Caco-2 (cell line): ENCODE results near the gene ADARB1. TPM values are rescaled to one million over a fixed set of nuclear protein-coding genes. Genes with fewer than 3 reads are reported as not detected.
A peak's percentile ranks its signal among the peaks of the same experiment; 100 is the strongest.

ENCODE experiments used
- BruUV-seq: library from RNA; stranded (reverse); fragments of 400-500 nt; replicated peaks from 2 replicates; lab custom pipeline; 2021; lab: Mats Ljungman, UMichigan
- CTCF ChIA-PET: fragments of 300-600 bp; sonication (Branson Sonifier 250); formaldehyde crosslinking; loops from one replicate; lab custom pipeline; 2022; ENCODE audit warnings: antibody characterized with exemption; lab: Charles Lee
- POLR2A ChIA-PET: fragments of 300-600 bp; sonication (Branson Sonifier 250); formaldehyde crosslinking; loops from one replicate; lab custom pipeline; 2022; ENCODE audit warnings: antibody characterized with exemption; lab: Charles Lee
- DNase-seq, 2 experiments: peaks; one replicate each; pipeline versions ENCODE4 v3.0.0 to v3.0.0-alpha.2; 2020 to 2022
- H3K27me3 ChIP-seq: replicated peaks from 2 replicates; pipeline ENCODE4 v1.6.0; 2011; ENCODE audit warnings: low read length; ENCODE audit not compliant: control insufficient read depth, insufficient read depth
- H3K36me3 ChIP-seq: 2 replicates; pipeline ENCODE4 v1.5.1; 2011; ENCODE audit warnings: low read length; ENCODE audit not compliant: control insufficient read depth, insufficient read depth
- H3K4me1 ChIP-seq: fragments of 250-450 bp; sonication (Bioruptor Pico); 2 replicates; pipeline ENCODE4 v1.5.1; 2020; ENCODE audit warnings: mild to moderate bottlenecking
- H3K4me3 ChIP-seq: 2 replicates; pipeline ENCODE4 v1.5.1; 2011; ENCODE audit warnings: low read depth, mild to moderate bottlenecking, control low read depth, low read length
- H3K9me3 ChIP-seq: fragments of 250-450 bp; sonication (Bioruptor Pico); 2 replicates; pipeline ENCODE4 v1.5.1; 2020; ENCODE audit warnings: mild to moderate bottlenecking, moderate library complexity
- H3K27ac Mint-ChIP-seq: one replicate; pipeline ENCODE4 v1.8.0; 2022; ENCODE audit warnings: mixed read lengths; ENCODE audit not compliant: unreplicated experiment
- H3K27me3 Mint-ChIP-seq: one replicate; pipeline ENCODE4 v1.8.0; 2022; ENCODE audit warnings: mixed read lengths; ENCODE audit not compliant: insufficient read depth, unreplicated experiment
- H3K36me3 Mint-ChIP-seq: one replicate; pipeline ENCODE4 v1.8.0; 2022; ENCODE audit warnings: mild to moderate bottlenecking, mixed read lengths; ENCODE audit not compliant: insufficient read depth, unreplicated experiment
- H3K4me1 Mint-ChIP-seq: one replicate; pipeline ENCODE4 v1.8.0; 2022; ENCODE audit warnings: low read depth, mixed read lengths; ENCODE audit not compliant: unreplicated experiment
- H3K4me3 Mint-ChIP-seq: one replicate; pipeline ENCODE4 v1.8.0; 2022; ENCODE audit warnings: mild to moderate bottlenecking, moderate library complexity, mixed read lengths; ENCODE audit not compliant: unreplicated experiment
- H3K9me3 Mint-ChIP-seq: one replicate; pipeline ENCODE4 v1.8.0; 2022; ENCODE audit warnings: mixed read lengths; ENCODE audit not compliant: unreplicated experiment
- CTCF ChIP-seq, 2 experiments: fragments of 200-600 bp in 1 of 2; IDR thresholded peaks; 1 replicate in 1 of 2; 2 replicates in 1 of 2; pipeline versions ENCODE4 v1.5.1 to v1.8.0; 2011 to 2022; ENCODE audit warnings: antibody characterized with exemption in 1 of 2, control low read depth in 1 of 2, inconsistent platforms in 1 of 2, low read depth in 1 of 2, low read length in 1 of 2, mild to moderate bottlenecking in 1 of 2, moderate library complexity in 1 of 2; ENCODE audit not compliant: insufficient read depth in 1 of 2, severe bottlenecking in 1 of 2, unreplicated experiment in 1 of 2
- intact Hi-C: fragments of 100-400 bp; cut with micrococcal nuclease; formaldehyde crosslinking; loops from one replicate; pipeline ENCODE4 v1.10.0; 2022; ENCODE audit not compliant: unreplicated experiment
- total RNA-seq: library from RNA; stranded (reverse); gene quantifications from 2 replicates; pipeline ENCODE4 v1.2.3, GENCODE V29; 2022

ADARB1 gene
- total RNA-seq, 1 experiment from 2014 or later = 25.4 TPM

GRCh38 chr21:45074818-45075595 lies 627 bp downstream of the ADARB1 start:
- Histone ChIP-seq H3K9me3 (no peaks in the 10 kb centered on the region), H3K27me3 (no peaks in the 10 kb centered on the region), H3K36me3 (no peaks in the 10 kb centered on the region), H3K4me3 (peak overlapping the region; percentile 80), H3K4me1 (peaks cover 13% of the 10 kb centered on the region)
- H3K9me3 Mint-ChIP-seq = no peaks in the 10 kb centered on the region
- TF ChIP-seq CTCF (IDR thresholded peaks at IDR 0.05; ENCODE audit: insufficient read depth in 1 of 2, low read depth in 1 of 2, low read length in 1 of 2, severe bottlenecking in 1 of 2, unreplicated experiment in 1 of 2) = no peak
- peak overlapping the region; percentile 63 for H3K27ac Mint-ChIP-seq
- CTCF ChIA-PET = interaction anchor here (0.5 to 2.4 kb wide), 3 partner anchors 63 to 125 kb away, joined by 4 to 18 read pairs (median 6); no protein-coding TSS in a partner anchor
- H3K4me1 Mint-ChIP-seq = peaks cover 17% of the 10 kb centered on the region
- peak overlapping the region; percentile 72 for H3K4me3 Mint-ChIP-seq
- peaks cover 3% of the 10 kb centered on the region for H3K27me3 Mint-ChIP-seq
- DNase-seq = peak; percentile 72 to 77
- H3K36me3 Mint-ChIP-seq = peaks cover 40% of the 10 kb centered on the region
- no TSS peak for BruUV-seq
- intact Hi-C loops = loop anchor here (5.0 kb wide), 1 partner anchor 62 kb away; no protein-coding TSS in a partner anchor
- POLR2A ChIA-PET = interaction anchor here (0.6 to 2.4 kb wide), 3 partner anchors 62 to 177 kb away, joined by 7 to 30 read pairs (median 9); no protein-coding TSS in a partner anchor

GRCh38 chr21:45075596-45076244 lies 1.3 kb downstream of the ADARB1 start:
- Histone ChIP-seq H3K36me3 (no peaks in the 10 kb centered on the region), H3K4me3 (peak overlapping the region; percentile 80), H3K4me1 (peaks cover 13% of the 10 kb centered on the region), H3K9me3 (no peaks in the 10 kb centered on the region), H3K27me3 (no peaks in the 10 kb centered on the region)
- no peaks in the 10 kb centered on the region for H3K9me3 Mint-ChIP-seq
- TSS peak; percentile 37 for BruUV-seq
- ChIA-PET POLR2A (interaction anchor here (0.5 to 1.1 kb wide), 2 partner anchors 63 to 386 kb away, joined by 3 to 4 read pairs; no protein-coding TSS in a partner anchor), CTCF (no interaction called here)
- intact Hi-C loops = loop anchor here (5.0 kb wide), 1 partner anchor 62 kb away; no protein-coding TSS in a partner anchor
- peaks cover 44% of the 10 kb centered on the region for H3K36me3 Mint-ChIP-seq
- peaks cover 3% of the 10 kb centered on the region for H3K27me3 Mint-ChIP-seq
- no peak for TF ChIP-seq CTCF (IDR thresholded peaks at IDR 0.05; ENCODE audit: insufficient read depth in 1 of 2, low read depth in 1 of 2, low read length in 1 of 2, severe bottlenecking in 1 of 2, unreplicated experiment in 1 of 2)
- H3K27ac Mint-ChIP-seq = peak overlapping the region; percentile 63
- no peak for DNase-seq
- H3K4me3 Mint-ChIP-seq = peak overlapping the region; percentile 72
- peaks cover 21% of the 10 kb centered on the region for H3K4me1 Mint-ChIP-seq

DNA sequence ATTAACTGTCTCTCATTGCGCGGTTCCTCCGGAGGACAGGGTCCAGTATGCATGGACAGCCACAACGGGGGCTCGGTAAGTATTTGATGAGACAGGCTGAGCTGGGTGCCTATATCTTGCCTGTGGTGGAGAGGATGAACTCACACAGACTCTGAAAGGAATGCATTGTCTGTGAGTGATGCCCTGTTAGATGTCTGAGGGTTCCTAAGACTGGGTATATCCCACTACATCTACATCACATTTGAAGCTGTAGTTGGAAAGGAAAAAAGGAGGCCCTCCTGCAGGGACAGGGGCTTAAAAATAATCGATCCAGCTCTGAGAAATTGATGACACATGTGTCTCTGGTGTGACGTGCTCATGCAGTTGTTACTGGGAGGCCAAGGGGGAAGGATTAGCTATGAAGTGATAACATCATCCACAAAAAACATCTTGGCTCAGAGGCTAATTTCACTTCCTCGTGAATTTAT lies 1.9 kb downstream of the ADARB1 start:
- no peak overlapping the region for H3K27ac Mint-ChIP-seq
- H3K4me1 Mint-ChIP-seq = peaks cover 21% of the 10 kb centered on the region
- peak overlapping the region; percentile 72 for H3K4me3 Mint-ChIP-seq
- ChIA-PET CTCF (no interaction called here), POLR2A (interaction anchor here (1.1 kb wide), 1 partner anchor 64 kb away, joined by 4 read pairs; no protein-coding TSS in a partner anchor)
- no TSS peak for BruUV-seq
- no peak for TF ChIP-seq CTCF (IDR thresholded peaks at IDR 0.05; ENCODE audit: insufficient read depth in 1 of 2, low read depth in 1 of 2, low read length in 1 of 2, severe bottlenecking in 1 of 2, unreplicated experiment in 1 of 2)
- Histone ChIP-seq H3K36me3 (no peaks in the 10 kb centered on the region), H3K27me3 (no peaks in the 10 kb centered on the region), H3K9me3 (no peaks in the 10 kb centered on the region), H3K4me3 (0 out of 2 replicates have a peak overlapping the region, but pooled peaks have one; percentile 9), H3K4me1 (peaks cover 13% of the 10 kb centered on the region)
- no peak for DNase-seq
- peaks cover 44% of the 10 kb centered on the region for H3K36me3 Mint-ChIP-seq
- peaks cover 3% of the 10 kb centered on the region for H3K27me3 Mint-ChIP-seq
- intact Hi-C loops = loop anchor here (5.0 kb wide), 1 partner anchor 61 kb away; no protein-coding TSS in a partner anchor
- H3K9me3 Mint-ChIP-seq = no peaks in the 10 kb centered on the region
